IPS-15b (cell line): ENCODE results near the gene PLAAT4.
"Not testable (repeated sequence)": the region's sequence is repeated elsewhere in the genome, so short reads cannot be mapped to it uniquely, and the experiment has no call there.

ENCODE experiments used
- H3K27me3 ChIP-seq: one replicate; pipeline ENCODE4 v1.6.1; 2013; ENCODE audit warnings: low read length; ENCODE audit not compliant: control insufficient read depth, insufficient read depth
- H3K36me3 ChIP-seq: one replicate; pipeline ENCODE4 v1.6.1; 2013; ENCODE audit warnings: low read length; ENCODE audit not compliant: control insufficient read depth, insufficient read depth
- H3K4me1 ChIP-seq: one replicate; pipeline ENCODE4 v1.6.1; 2013; ENCODE audit warnings: mild to moderate bottlenecking, low read length; ENCODE audit not compliant: control insufficient read depth, insufficient read depth
- H3K4me3 ChIP-seq: one replicate; pipeline ENCODE4 v1.5.1; 2013; ENCODE audit warnings: low read depth, low read length
- H3K9ac ChIP-seq: one replicate; pipeline ENCODE4 v1.6.1; 2013; ENCODE audit warnings: low read depth, mild to moderate bottlenecking, low read length
- H3K9me3 ChIP-seq: one replicate; pipeline ENCODE4 v1.6.1; 2013; ENCODE audit warnings: mild to moderate bottlenecking, low read length; ENCODE audit not compliant: control insufficient read depth, insufficient read depth

PLAAT4 gene

GRCh38 chr11:63549411-63549810 is 12.8 kb downstream of the PLAAT4 start:
- H3K9me3 ChIP-seq: no peaks in the 10 kb centered on the region
- no peaks in the 10 kb centered on the region for H3K4me1 ChIP-seq
- H3K36me3 ChIP-seq: no peaks in the 10 kb centered on the region
- H3K9ac ChIP-seq: no peak overlapping the region
- no peaks in the 10 kb centered on the region for H3K27me3 ChIP-seq
- no peak overlapping the region for H3K4me3 ChIP-seq

- not testable (repeated sequence) for H3K4me1 ChIP-seq, H3K9me3 ChIP-seq, H3K36me3 ChIP-seq, H3K27me3 ChIP-seq, H3K9ac ChIP-seq, H3K4me3 ChIP-seq
Observed at GRCh38 chr11:63550156-63550700, 13.6 kb downstream of the PLAAT4 start.

GRCh38 chr11:63551091-63551888 is 14.7 kb downstream of the PLAAT4 start:
- no peak overlapping the region for H3K4me3 ChIP-seq
- H3K9ac ChIP-seq: no peak overlapping the region

GRCh38 chr11:63551889-63552266 is 15.3 kb downstream of the PLAAT4 start:
- H3K9ac ChIP-seq: no peak overlapping the region
- H3K4me3 ChIP-seq: no peak overlapping the region
- H3K9me3 ChIP-seq: no peaks in the 10 kb centered on the region
- no peaks in the 10 kb centered on the region for H3K36me3 ChIP-seq
- H3K4me1 ChIP-seq: peaks cover 4% of the 10 kb centered on the region
- H3K27me3 ChIP-seq: no peaks in the 10 kb centered on the region

More at GRCh38 chr11:63551091-63551888, 14.7 kb downstream of the PLAAT4 start:
- H3K36me3 ChIP-seq: no peaks in the 10 kb centered on the region
- no peaks in the 10 kb centered on the region for H3K27me3 ChIP-seq
- peaks cover 4% of the 10 kb centered on the region for H3K4me1 ChIP-seq
- H3K9me3 ChIP-seq: no peaks in the 10 kb centered on the region

GRCh38 chr11:63552921-63553320 is 16.3 kb downstream of the PLAAT4 start:
- Histone ChIP-seq H3K4me1 (peaks cover 4% of the 10 kb centered on the region), H3K36me3 (no peaks in the 10 kb centered on the region), H3K4me3 (no peak overlapping the region), H3K9me3 (no peaks in the 10 kb centered on the region), H3K9ac (no peak overlapping the region), H3K27me3 (no peaks in the 10 kb centered on the region)

GRCh38 chr11:63553759-63554158 is 17.2 kb downstream of the PLAAT4 start:
- no peaks in the 10 kb centered on the region for H3K27me3 ChIP-seq
- no peak overlapping the region for H3K4me3 ChIP-seq
- no peaks in the 10 kb centered on the region for H3K9me3 ChIP-seq
- no peak overlapping the region for H3K9ac ChIP-seq
- H3K4me1 ChIP-seq: peaks cover 4% of the 10 kb centered on the region
- H3K36me3 ChIP-seq: no peaks in the 10 kb centered on the region

- Histone ChIP-seq H3K27me3 (no peaks in the 10 kb centered on the region), H3K4me1 (peaks cover 4% of the 10 kb centered on the region), H3K9ac (no peak overlapping the region), H3K36me3 (no peaks in the 10 kb centered on the region), H3K4me3 (no peak overlapping the region), H3K9me3 (no peaks in the 10 kb centered on the region)
Observed at GRCh38 chr11:63554877-63555223, 18.2 kb downstream of the PLAAT4 start.

- H3K9me3 ChIP-seq: no peaks in the 10 kb centered on the region
- H3K27me3 ChIP-seq: no peaks in the 10 kb centered on the region
- H3K36me3 ChIP-seq: no peaks in the 10 kb centered on the region
- no peak overlapping the region for H3K4me3 ChIP-seq
- no peak overlapping the region for H3K9ac ChIP-seq
- H3K4me1 ChIP-seq: peaks cover 4% of the 10 kb centered on the region
Observed at GRCh38 chr11:63556404-63557013, 19.9 kb downstream of the PLAAT4 start.

- Histone ChIP-seq H3K9me3 (no peaks in the 10 kb centered on the region), H3K4me1 (peaks cover 4% of the 10 kb centered on the region), H3K9ac (no peak overlapping the region), H3K36me3 (no peaks in the 10 kb centered on the region), H3K27me3 (no peaks in the 10 kb centered on the region), H3K4me3 (no peak overlapping the region)
Observed at GRCh38 chr11:63557570-63557969, 21.0 kb downstream of the PLAAT4 start.

- no peak overlapping the region for H3K9ac ChIP-seq
Observed at GRCh38 chr11:63558459-63559157, 22.0 kb downstream of the PLAAT4 start.

GRCh38 chr11:63560506-63561180 is 24.0 kb downstream of the PLAAT4 start:
- H3K4me1 ChIP-seq: no peaks in the 10 kb centered on the region
- H3K36me3 ChIP-seq: no peaks in the 10 kb centered on the region
- no peak overlapping the region for H3K9ac ChIP-seq
- no peaks in the 10 kb centered on the region for H3K9me3 ChIP-seq
- no peak overlapping the region for H3K4me3 ChIP-seq
- H3K27me3 ChIP-seq: no peaks in the 10 kb centered on the region

More at GRCh38 chr11:63558459-63559157, 22.0 kb downstream of the PLAAT4 start:
- Histone ChIP-seq H3K4me1 (peaks cover 4% of the 10 kb centered on the region), H3K4me3 (no peak overlapping the region), H3K9me3 (no peaks in the 10 kb centered on the region), H3K36me3 (no peaks in the 10 kb centered on the region), H3K27me3 (no peaks in the 10 kb centered on the region)
